Right cardiac atrium (tissue), 5 donors: ENCODE results near the gene TOMM40L. TPM values are rescaled to one million over a fixed set of nuclear protein-coding genes. Genes with fewer than 3 reads are reported as not detected.
"Not testable (repeated sequence)": the region's sequence is repeated elsewhere in the genome, so short reads cannot be mapped to it uniquely, and the experiment has no call there.

Experiments used
- ATAC-seq, 2 donors: fragments of 200-7000 bp; cut with Tn5 transposase; one replicate each; pipeline versions ENCODE4 v1.8.0 to v1.9.1; 2020; ENCODE audit warnings: moderate library complexity in 2 of 2, mild to moderate bottlenecking in 1 of 2
- DNase-seq, 3 donors: peaks; one replicate each; pipeline ENCODE4 v3.0.0-alpha.2; 2020
- H3K27ac ChIP-seq: one replicate; pipeline ENCODE4 v1.5.1; 2013; ENCODE audit warnings: mild to moderate bottlenecking, low read length, control low read depth, moderate library complexity
- H3K27me3 ChIP-seq: one replicate; pipeline ENCODE4 v1.6.1; 2013; ENCODE audit not compliant: control insufficient read depth, insufficient read depth
- H3K4me1 ChIP-seq: one replicate; pipeline ENCODE4 v1.6.1; 2013; ENCODE audit warnings: low read length; ENCODE audit not compliant: control insufficient read depth, insufficient read depth
- H3K4me3 ChIP-seq: one replicate; pipeline ENCODE4 v1.5.1; 2013; ENCODE audit warnings: low read length, control low read depth
- H3K9me3 ChIP-seq: one replicate; pipeline ENCODE4 v1.6.1; 2013; ENCODE audit warnings: low read length; ENCODE audit not compliant: control insufficient read depth
- WGBS: extraction: QIAGEN DNeasy Blood & Tissue Kit; methylation state at CpG from one replicate; pipeline ENCODE4 v1.1.7; 2013; 5-methylcytosine and 5-hydroxymethylcytosine counted together
- intact Hi-C, 4 donors: fragments of 100-400 bp; cut with DNase I; formaldehyde crosslinking; loops; one replicate each; pipeline versions ENCODE4 v1.11.0 to v1.14.0; 2022 to 2023
- polyA plus RNA-seq: library from polyadenylated mRNA; stranded (reverse); fragments of 200-250 nt; gene quantifications from one replicate; pipeline ENCODE4 v1.2.3, GENCODE V29; 2013
- total RNA-seq, 4 donors: library from RNA; stranded (reverse); fragmentation: NEBNext Ultra II Directional; extraction: Animal tissue kit (Norgen Biotek cat#: 25700); gene quantifications; one replicate each; pipeline ENCODE4 v1.2.1, GENCODE V29; 2021
- donor health status: healthy with polysubstance abuse.
- donor health status: DM: no; HTN: yes; CAD: no.
- donor health status: DM: no; HTN: no; CAD: no.
- donor health status: DM: no; HTN: yes; CAD: no; lungs with severe emphysema.
- donor health status: DM: yes; HTN: yes; CAD: no.

TOMM40L gene
- total and polyA plus RNA-seq, 5 donors: 27.7 to 42.9 (median 31.9) TPM

DNA sequence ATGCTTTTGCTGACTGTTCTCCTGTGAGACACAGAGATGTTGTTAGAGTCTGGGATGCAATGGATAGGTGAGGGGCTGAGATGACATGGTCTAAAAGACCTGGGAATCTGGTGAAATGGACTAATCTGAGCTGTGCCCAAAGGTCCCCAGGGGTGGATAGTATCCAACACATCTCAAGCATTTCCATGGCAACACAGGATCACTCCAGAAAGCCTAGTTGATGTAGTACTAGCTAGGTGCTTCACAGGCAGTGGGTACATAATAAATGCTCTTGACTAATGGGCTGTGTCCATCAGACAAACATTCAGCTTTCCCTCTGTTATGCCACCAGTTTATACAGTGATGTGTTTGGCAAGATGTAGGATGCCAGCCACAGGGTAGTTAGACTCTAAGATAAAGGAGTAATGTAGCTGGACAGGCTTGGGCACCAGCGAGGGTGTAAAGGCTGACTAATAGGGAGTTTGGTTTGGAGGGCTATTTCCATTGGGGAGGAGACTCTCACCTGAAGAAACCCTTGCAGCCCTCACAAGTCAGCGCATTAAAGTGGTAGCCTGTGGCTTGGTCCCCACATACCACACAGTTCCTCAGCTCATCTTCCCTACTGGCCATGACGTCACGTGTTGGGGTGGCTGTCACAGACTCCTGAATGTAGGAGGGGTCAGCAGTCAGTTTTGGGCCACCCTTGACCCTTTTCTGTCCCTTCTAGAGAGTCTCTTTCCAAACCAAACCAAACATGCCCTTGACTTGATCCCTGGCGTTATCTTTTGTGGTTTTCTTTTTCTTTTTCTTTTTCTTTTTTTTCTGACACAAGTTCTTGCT is 10.3 kb downstream of the TOMM40L start:
- no peak overlapping the region for H3K4me3 ChIP-seq
- no peak overlapping the region for H3K27ac ChIP-seq
- no peak for DNase-seq
- intact Hi-C loops: no loop called here
- no peaks in the 10 kb centered on the region for H3K9me3 ChIP-seq
- ATAC-seq: no peak
- WGBS: 80% methylated on average over 5 of the region's 5 CpGs
- H3K27me3 ChIP-seq: no peaks in the 10 kb centered on the region
- no peaks in the 10 kb centered on the region for H3K4me1 ChIP-seq

- intact Hi-C loops: no loop called here
Measured at GRCh38 chr1:161238039-161238473, 12.2 kb downstream of the TOMM40L start, which contains the start of gene NR1I3. NR1I3 (minus strand) TSS chr1:161238203; CDS start chr1:161236565, 1,638 bp downstream.

GRCh38 chr1:161241682-161242081 is 15.8 kb downstream of the TOMM40L start:
- Histone ChIP-seq H3K27me3 (no peaks in the 10 kb centered on the region), H3K4me3 (no peak overlapping the region), H3K27ac (no peak overlapping the region), H3K9me3 (no peaks in the 10 kb centered on the region), H3K4me1 (no peaks in the 10 kb centered on the region)
- no peak for ATAC-seq
- intact Hi-C loops: no loop called here
- 57% methylated on average over 3 of the region's 3 CpGs for WGBS
- DNase-seq: no peak

More at GRCh38 chr1:161238039-161238473, 12.2 kb downstream of the TOMM40L start, which contains the start of gene NR1I3:
- no peaks in the 10 kb centered on the region for H3K4me1 ChIP-seq
- 59% methylated on average over 4 of the region's 4 CpGs for WGBS
- no peak within 1 kb of the TSS for H3K4me3 ChIP-seq
- H3K27ac ChIP-seq: no peak within 1 kb of the TSS
- H3K9me3 ChIP-seq: no peaks in the 10 kb centered on the region
- DNase-seq: no peak
- no peaks in the 10 kb centered on the region for H3K27me3 ChIP-seq
- no peak for ATAC-seq

DNA sequence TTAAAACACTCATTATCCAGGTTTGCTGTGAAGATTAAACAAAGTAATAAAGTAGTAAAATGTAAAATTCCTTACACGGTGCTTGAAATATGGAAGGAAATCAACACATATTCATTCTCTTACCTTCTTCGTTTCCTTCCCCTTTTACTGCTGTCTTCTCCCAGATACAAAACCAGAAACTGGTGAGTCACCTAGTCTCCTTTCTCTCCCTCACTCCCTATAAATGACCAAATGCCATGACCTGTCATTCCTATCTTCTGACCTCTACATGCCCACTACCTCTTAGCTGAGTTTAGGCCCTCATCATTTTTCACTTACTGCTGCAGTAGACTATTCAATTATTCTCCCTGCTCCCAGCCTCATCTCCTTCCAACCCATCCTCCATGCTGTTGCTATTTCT is 16.5 kb downstream of the TOMM40L start:
- intact Hi-C loops: no loop called here
- H3K27ac ChIP-seq: no peak overlapping the region
- ATAC-seq: no peak
- no peaks in the 10 kb centered on the region for H3K4me1 ChIP-seq
- DNase-seq: no peak
- WGBS: 71% methylated on average over 2 of the region's 2 CpGs
- no peaks in the 10 kb centered on the region for H3K9me3 ChIP-seq
- no peak overlapping the region for H3K4me3 ChIP-seq
- no peaks in the 10 kb centered on the region for H3K27me3 ChIP-seq

DNA sequence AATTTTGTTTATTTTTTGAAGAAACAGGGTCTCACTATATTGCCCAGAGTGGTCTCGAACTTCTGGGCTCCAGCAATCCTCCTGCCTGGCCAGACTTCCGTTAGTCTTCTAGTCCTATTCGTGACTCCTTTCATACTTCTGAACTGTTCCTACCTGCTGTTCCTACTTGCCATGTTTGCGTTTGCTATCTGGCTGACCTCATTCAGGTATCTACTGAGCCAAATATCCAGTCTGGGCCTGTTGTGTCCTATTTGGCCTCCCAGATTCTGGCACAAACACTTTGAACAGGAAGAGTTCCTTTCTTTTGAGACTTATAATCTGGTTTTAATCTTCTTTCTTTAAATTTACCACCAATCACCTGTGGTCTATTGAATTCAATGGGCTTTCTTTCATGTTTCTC is 19.0 kb downstream of the TOMM40L start:
- no peak for DNase-seq
- Histone ChIP-seq H3K27me3 (no peaks in the 10 kb centered on the region), H3K4me3 (no peak overlapping the region), H3K9me3 (no peaks in the 10 kb centered on the region), H3K27ac (no peak overlapping the region), H3K4me1 (no peaks in the 10 kb centered on the region)
- intact Hi-C loops: no loop called here
- 90% methylated on average over 4 of the region's 4 CpGs for WGBS
- ATAC-seq: no peak

GRCh38 chr1:161250100-161250499 is 24.2 kb downstream of the TOMM40L start:
- H3K27ac ChIP-seq, H3K27me3 ChIP-seq, ATAC-seq, intact Hi-C loops, H3K4me3 ChIP-seq, H3K4me1 ChIP-seq, DNase-seq, H3K9me3 ChIP-seq: not testable (repeated sequence)
- WGBS: 78% methylated on average over 5 of the region's 5 CpGs

DNA sequence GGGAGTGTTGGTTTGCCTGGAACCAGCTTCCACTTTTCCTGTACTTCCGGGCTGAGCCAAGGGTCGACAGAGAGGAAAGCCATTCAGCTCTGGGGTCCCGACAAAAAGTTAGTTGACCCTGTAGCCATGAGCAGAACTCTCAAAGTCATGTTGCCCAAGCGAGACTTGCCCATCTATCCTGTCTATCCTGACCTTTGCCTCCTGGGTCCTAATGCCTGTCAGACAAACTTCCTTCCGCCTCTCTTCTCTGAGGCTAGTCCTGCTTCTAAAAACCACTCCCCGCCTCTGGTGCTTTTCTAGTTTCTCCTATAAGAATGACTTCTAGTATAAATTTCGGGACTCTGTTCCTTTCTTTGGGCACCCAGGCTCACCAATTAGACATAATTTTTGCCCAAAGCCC is 25.0 kb downstream of the TOMM40L start:
- ATAC-seq: no peak
- no peaks in the 10 kb centered on the region for H3K4me1 ChIP-seq
- no peaks in the 10 kb centered on the region for H3K9me3 ChIP-seq
- DNase-seq: no peak
- no peaks in the 10 kb centered on the region for H3K27me3 ChIP-seq
- WGBS: 83% methylated on average over 7 of the region's 7 CpGs
- H3K27ac ChIP-seq: no peak overlapping the region
- intact Hi-C loops: no loop called here
- no peak overlapping the region for H3K4me3 ChIP-seq

- Histone ChIP-seq H3K27me3 (no peaks in the 10 kb centered on the region), H3K9me3 (no peaks in the 10 kb centered on the region), H3K27ac (no peak overlapping the region), H3K4me1 (no peaks in the 10 kb centered on the region), H3K4me3 (no peak overlapping the region)
- no peak for DNase-seq
- intact Hi-C loops: no loop called here
- no peak for ATAC-seq
- 95% methylated on average over 8 of the region's 8 CpGs for WGBS
Measured at GRCh38 chr1:161251579-161251978, 25.7 kb downstream of the TOMM40L start.

- DNase-seq, intact Hi-C loops: not testable (repeated sequence)
- 77% methylated on average over 5 of the region's 5 CpGs for WGBS
Measured at GRCh38 chr1:161255302-161255701, 29.4 kb downstream of the TOMM40L start.

GRCh38 chr1:161255955-161256520 is 30.2 kb downstream of the TOMM40L start:
- H3K27ac ChIP-seq, H3K4me3 ChIP-seq, intact Hi-C loops, DNase-seq, H3K4me1 ChIP-seq, H3K27me3 ChIP-seq, ATAC-seq, H3K9me3 ChIP-seq: not testable (repeated sequence)
- 84% methylated on average over 4 of the region's 4 CpGs for WGBS

More at GRCh38 chr1:161255302-161255701, 29.4 kb downstream of the TOMM40L start:
- not testable (repeated sequence) for H3K4me3 ChIP-seq, H3K27ac ChIP-seq, ATAC-seq, H3K9me3 ChIP-seq, H3K27me3 ChIP-seq, H3K4me1 ChIP-seq

DNA sequence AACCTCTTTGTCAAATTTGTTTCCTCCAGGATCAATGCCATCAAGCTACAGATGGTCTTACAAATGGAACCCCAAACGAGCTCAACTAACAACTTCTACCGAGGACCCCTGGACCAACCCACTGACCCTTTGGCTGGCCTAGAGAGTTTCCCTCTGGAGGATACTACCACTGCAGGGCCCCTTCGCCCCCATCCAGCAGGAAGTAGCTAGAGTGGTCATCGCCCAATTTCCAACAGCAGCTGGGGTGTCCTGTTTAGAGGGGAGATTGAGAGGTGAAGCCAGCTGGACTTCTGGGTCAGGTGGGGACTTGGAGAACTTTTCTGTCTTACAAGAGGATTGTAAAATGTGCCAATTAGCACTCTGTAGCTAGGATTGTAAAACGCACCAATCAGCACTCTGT is 31.2 kb downstream of the TOMM40L start:
- 93% methylated on average over 5 of the region's 5 CpGs for WGBS
- H3K9me3 ChIP-seq, intact Hi-C loops, H3K4me1 ChIP-seq, H3K4me3 ChIP-seq, DNase-seq, H3K27ac ChIP-seq, H3K27me3 ChIP-seq, ATAC-seq: not testable (repeated sequence)
